RWPE1 (cell line): ENCODE data around the gene NPBWR2.
"Not testable (repeated sequence)": the region's sequence is repeated elsewhere in the genome, so short reads cannot be mapped to it uniquely, and the experiment has no call there.

Experiments
- CTCF ChIA-PET: fragments of 350-600 bp; sonication (Branson Sonifier 250); formaldehyde crosslinking; extraction: SDS; loops from one replicate; lab custom pipeline; 2021; lab: Yijun Ruan, JAX
- POLR2A ChIA-PET: fragments of 400-600 bp; formaldehyde crosslinking; extraction: SDS; loops from one replicate; lab custom pipeline; 2020; ENCODE audit warnings: antibody characterized with exemption; ENCODE audit not compliant: low non-redundant PET; lab: Yijun Ruan, JAX
- DNase-seq: peaks from one replicate; pipeline ENCODE4 v3.0.0; 2012; ENCODE audit warnings: low spot score
- H3K27ac ChIP-seq: fragments of 450-650 bp; 2 replicates; pipeline ENCODE4 v1.5.1; 2017
- TF ChIP-seq, protein P1 (sequence below): fragments of 450-650 bp; conservative IDR thresholded peaks from 2 replicates; pipeline ENCODE4 v1.5.1; 2017; ENCODE audit warnings: low read depth, mild to moderate bottlenecking

Gene NPBWR2

DNA sequence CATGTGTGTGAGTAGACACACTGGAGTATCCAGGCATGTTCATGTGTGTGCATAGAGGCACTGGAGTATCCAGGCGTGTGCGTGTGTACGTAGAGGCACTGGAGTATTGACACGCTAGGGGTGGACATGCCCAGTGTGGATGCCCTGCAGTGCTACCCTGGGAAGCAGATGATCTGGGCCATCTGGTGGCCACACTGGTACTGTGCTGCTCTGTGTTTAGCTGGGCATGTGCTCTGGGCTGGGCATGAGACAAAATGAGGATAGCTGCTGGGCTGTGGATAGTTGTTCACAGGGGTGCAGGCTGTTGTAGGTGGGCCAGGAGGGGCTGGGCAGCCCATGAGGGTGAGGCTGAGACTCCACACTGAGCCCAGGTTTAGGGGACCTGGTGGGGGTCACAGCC is 24.0 kb upstream of the NPBWR2 start:
- H3K27ac ChIP-seq = no peak overlapping the region
- CTCF ChIA-PET = interaction anchor here (0.5 to 1.0 kb wide), 4 partner anchors 17 to 628 kb away, joined by 3 to 4 read pairs (median 4); partner anchors contain the start of gene OPRL1
- TF ChIP-seq, protein P1, sequence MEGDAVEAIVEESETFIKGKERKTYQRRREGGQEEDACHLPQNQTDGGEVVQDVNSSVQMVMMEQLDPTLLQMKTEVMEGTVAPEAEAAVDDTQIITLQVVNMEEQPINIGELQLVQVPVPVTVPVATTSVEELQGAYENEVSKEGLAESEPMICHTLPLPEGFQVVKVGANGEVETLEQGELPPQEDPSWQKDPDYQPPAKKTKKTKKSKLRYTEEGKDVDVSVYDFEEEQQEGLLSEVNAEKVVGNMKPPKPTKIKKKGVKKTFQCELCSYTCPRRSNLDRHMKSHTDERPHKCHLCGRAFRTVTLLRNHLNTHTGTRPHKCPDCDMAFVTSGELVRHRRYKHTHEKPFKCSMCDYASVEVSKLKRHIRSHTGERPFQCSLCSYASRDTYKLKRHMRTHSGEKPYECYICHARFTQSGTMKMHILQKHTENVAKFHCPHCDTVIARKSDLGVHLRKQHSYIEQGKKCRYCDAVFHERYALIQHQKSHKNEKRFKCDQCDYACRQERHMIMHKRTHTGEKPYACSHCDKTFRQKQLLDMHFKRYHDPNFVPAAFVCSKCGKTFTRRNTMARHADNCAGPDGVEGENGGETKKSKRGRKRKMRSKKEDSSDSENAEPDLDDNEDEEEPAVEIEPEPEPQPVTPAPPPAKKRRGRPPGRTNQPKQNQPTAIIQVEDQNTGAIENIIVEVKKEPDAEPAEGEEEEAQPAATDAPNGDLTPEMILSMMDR = peak; percentile 25; the same call in 1 of the 2 replicates
- POLR2A ChIA-PET = no interaction called here
- peak; percentile 72 for DNase-seq

DNA sequence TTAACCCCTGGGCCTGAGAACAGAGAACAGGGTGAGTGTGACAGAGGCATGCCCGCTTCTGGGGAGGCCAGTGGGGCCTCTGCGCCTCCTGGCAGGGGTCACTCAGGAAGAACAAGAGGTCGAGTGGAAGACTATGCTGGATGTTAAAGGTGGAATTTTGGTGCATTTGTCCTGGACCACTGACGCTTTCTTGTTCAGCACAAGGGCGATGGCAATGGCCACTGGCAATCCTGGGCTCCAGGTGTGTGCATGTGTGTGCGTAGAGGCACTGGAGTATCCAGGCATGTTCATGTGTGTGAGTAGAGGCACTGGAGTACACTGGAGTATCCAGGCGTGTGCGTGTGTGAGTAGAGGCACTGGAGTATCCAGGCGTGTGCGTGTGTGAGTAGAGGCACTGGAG is 23.5 kb upstream of the NPBWR2 start:
- H3K27ac ChIP-seq = no peak overlapping the region
- ChIA-PET POLR2A (no interaction called here), CTCF (interaction anchor here (1.0 kb wide), 1 partner anchor 50 kb away, joined by 4 read pairs; the partner anchor contains the start of gene OPRL1)
- TF ChIP-seq, protein P1 = no peak
- no peak for DNase-seq

DNA sequence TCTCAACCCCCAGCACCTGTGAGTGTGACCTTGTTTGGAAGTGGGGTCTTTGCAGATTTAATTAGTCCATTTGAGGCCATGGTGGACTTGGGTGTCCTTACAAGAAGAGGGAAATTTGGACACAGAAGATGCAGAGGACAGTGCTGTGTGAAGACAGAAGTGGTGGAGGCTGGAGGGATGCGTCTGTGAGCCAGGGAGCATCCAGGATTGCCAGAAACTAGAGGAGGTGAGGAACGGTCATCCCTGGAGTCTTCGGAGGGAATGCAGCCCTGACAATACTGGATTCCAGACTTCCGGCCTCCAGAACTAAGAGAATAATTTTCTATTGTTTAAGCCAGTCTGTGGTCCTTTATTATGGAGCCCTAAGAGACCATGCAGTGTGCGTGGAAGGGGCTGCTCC is 22.9 kb upstream of the NPBWR2 start:
- no peak for DNase-seq
- CTCF ChIA-PET = no interaction called here
- no peak overlapping the region for H3K27ac ChIP-seq
- POLR2A ChIA-PET = no interaction called here
- TF ChIP-seq, protein P1 = no peak

DNA sequence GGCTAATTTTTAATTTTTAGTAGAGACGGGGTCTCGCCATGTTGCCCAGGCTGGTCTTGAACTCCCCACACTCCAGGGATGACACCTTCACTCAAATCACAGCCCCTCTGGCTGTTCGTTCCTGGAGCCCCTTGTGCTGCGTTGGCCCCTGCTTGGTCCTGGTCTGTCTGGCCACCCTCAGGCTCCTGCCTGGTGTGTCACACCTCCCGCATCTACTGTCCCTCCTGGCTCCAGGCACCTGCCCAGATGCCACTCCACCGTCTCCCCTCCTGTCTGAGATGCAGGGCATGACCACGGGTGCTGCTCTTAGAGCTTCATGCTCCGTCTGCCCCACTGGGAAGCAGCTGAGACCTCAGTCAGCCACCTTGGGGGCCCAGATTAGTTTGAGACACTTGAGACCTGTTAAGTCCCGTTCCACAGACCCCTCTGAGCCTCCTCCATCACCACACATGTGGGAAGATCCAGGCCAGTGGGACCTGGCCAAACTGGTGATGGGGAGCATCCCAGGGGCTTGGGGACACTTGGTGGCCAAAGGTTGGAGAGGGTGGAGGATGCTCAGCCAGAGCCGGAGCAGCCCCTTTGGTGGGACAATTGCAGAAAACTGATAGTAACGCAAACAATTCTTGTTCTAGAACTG is 21.9 kb upstream of the NPBWR2 start:
- POLR2A ChIA-PET = no interaction called here
- TF ChIP-seq, protein P1 = no peak
- no peak overlapping the region for H3K27ac ChIP-seq
- no peak for DNase-seq
- CTCF ChIA-PET = interaction anchor here (0.6 to 1.0 kb wide), 3 partner anchors 8 to 367 kb away, joined by 3 to 4 read pairs (median 4); no protein-coding TSS in a partner anchor

- DNase-seq, POLR2A ChIA-PET, H3K27ac ChIP-seq: not testable (repeated sequence)
- CTCF ChIA-PET = interaction anchor here (0.7 kb wide), 1 partner anchor 43 kb away, joined by 3 read pairs; no protein-coding TSS in a partner anchor
Measured at GRCh38 chr20:64123517-64123916, 16.2 kb upstream of the NPBWR2 start.

DNA sequence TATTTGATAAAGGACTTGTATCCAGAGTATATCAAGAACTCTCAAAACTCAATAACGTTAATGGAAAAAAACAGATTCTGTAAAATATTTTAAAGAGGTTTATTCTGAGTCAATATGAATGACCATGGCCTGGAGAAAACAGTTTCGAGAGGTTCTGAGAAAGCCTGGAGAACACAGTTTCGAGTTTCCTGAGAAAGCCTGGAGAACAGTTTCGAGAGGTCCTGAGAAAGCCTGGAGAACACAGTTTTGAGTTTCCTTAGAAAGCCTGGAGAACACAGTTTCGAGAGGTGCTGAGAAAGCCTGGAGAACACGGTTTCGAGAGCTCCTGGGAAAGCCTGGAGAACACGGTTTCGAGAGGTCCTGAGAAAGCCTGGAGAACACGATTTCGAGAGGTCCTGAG is 15.6 kb upstream of the NPBWR2 start:
- H3K27ac ChIP-seq, DNase-seq, POLR2A ChIA-PET: not testable (repeated sequence)
- CTCF ChIA-PET = interaction anchor here (0.6 to 4.5 kb wide), 3 partner anchors 43 to 102 kb away, joined by 3 to 53 read pairs (median 4); no protein-coding TSS in a partner anchor

DNA sequence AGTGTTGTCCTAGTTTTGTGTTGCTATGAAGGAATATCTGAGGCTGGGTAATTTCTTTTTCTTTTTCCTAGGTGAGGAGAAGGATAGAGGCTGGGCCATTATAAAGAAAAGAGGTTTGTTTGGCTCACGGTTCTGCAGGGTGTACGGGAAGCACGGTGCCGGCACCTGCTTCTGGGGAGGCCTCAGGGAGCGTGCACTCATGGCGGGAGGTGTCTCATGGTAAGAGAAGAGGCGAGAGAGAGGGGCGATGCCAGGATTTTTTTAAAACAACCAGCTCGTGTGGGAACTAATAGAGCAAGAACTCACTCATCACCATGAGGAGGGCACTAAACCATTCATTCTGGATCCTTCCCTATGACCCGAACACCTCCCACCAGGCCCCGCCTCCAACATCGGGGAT is 14.2 kb upstream of the NPBWR2 start:
- ChIA-PET POLR2A (interaction anchor here (0.7 kb wide), 1 partner anchor 35 kb away, joined by 4 read pairs; no protein-coding TSS in a partner anchor), CTCF (interaction anchor here (0.6 to 4.5 kb wide), 11 partner anchors 12 to 148 kb away, joined by 3 to 59 read pairs (median 4); partner anchors contain the start of genes LKAAEAR1, OPRL1 and RGS19)
- no peak overlapping the region for H3K27ac ChIP-seq
- TF ChIP-seq, protein P1 = no peak
- no peak for DNase-seq
